ENCODE data around the gene TMEM131L.

TMEM131L gene

DNA sequence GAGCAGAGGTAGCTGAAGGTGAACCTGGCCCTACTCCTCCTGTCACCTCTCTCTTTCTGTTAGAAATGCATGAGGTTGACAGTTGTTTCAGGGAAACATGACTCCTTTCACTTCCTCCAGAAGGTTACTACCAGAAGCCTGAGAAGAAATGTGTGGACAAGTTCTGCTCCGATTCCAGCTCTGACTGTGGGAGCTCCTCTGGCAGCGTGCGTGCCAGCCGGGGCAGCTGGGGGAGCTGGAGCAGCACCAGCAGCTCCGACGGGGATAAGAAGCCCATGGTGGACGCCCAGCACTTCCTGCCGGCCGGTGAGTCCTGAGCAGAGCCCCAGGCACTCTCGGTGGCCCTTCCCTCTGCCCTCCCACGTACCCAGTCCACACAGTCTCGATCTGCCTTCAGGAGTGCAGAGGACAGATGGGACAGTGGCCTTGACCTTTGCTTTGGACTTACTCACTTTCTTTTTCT is 156.6 kb downstream of the TMEM131L start:
- DNase-seq = no peak

DNA sequence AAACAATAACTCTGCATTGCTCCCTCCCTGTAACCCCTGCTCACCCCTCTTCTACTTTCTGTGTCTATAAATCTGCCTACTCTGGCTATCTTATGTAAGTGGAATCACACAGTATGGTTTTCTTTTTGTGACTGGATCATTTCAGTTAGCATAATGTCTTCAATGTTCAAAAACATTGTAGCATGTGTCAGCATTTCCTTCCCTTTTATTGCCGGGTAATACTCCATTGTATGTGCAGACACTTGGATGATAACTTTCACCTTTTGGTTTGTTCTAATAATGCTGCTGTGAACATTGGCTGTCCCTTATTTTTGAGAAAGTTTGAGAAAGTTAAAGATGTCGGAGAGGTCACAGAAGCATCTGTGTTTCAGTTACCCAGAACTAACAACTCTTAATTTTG is 157.3 kb downstream of the TMEM131L start:
- DNase-seq = no peak

DNA sequence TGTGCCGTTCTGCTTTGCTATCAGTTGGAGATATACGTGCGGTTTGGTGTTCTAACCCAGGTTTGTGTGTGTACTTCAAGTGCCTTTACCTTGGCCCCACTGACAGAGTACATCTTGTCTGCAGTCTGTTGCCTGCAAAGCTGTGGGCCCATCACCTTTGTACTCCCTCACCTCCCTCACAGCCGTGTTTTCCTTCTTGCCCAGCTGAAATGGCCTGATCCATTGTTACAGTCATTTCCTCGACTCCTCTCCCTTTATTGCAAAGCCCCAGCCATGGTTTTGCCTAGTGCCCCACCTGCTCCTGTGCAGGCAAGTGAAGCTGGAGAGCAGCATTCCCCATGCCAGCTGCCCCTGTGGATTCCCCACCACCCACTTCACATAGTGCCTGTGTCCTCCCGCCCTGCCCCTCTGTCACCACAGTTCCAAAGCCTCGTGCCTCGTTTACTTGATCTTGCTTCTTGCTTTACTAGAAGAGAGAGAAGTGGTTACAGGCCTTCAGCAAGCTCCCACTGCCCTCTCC is 162.7 kb downstream of the TMEM131L start:
- DNase-seq = no peak

DNA sequence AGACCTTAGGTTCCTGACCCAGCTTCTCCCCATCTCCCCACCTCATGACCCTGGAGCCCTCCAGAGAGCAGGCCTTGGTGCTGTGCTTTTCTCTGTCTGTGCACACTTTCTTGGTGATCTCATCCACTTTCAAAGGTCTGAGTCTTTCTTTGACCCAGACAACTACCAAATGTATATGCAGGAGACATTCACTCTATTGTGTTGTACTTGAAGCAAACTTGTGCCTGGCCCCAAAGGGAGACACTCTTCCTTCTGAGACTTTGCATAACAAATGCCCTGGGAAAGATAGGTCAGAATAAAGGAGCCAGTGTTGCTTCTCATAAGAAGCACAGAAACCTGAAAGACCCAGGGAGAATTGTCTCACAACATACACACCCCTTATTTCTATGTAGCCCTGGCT is 163.6 kb downstream of the TMEM131L start:
- DNase-seq = no peak

DNA sequence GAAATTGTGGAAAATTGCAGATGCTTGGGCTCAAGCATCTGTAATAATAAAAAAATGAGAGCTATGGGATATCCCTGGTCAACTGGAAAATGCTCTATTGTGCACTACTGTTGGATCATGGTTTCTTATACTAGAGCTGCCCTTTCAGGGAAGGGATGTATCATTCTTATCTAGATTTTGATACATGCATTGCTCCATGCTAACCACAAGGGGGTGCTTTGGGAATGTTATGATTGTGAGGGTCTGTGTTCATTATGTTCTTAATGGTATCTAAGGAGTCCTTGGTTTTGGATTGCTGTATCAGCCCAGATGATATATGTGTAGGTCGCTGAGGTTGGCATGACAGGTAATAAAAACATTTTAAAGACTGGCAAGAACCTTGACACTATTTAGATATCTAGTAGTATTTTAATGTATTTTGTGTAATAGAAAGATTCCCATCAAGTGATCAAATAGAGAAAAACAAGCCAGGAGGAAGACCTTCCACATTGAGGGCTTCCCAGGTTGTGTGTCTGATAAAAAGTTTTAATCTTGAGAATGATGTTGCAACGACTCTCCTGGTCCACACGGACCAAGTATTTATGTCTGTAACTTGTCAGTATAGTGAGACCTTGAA is 168.7 kb downstream of the TMEM131L start:
- no peak for DNase-seq

DNA sequence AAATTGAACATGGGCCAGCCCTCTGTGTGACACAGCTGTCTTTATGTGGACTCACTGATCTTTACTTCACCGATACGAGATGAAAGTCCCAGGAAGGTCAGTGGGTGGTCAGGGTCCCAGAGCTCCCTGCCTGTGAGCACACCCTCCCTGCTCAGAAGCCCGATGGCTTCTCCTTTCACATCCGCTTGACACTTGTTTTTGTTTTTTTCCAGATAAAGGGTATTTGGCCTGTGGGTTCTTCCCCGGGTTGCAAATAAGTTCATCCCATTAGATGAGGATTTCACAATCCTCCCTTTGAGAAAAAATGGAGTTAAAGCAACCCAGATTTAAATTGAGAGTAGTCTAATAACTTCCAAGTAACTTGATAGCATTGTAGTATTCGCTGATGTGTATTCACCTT is 169.7 kb downstream of the TMEM131L start:
- DNase-seq = no peak

DNA sequence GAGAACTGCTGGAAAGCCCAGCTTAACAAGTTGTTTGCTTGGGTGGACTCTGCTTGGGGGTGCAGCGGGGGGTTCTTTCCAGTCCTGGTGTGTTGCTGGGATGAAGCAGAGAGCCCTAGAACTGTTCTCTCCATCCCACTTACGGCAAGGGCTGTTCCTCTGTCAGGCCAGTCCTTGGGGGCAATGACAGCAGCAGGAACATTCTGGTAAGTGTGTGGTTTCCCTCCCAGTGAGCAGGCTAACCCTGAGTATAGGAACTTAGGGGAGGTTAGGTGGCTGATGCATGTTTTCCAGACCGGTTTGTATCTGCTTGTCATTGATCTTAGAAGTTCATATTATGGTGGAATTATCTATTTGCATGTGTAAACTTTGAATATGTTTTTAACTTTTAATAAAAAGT is 171.0 kb downstream of the TMEM131L start:
- DNase-seq = no peak

DNA sequence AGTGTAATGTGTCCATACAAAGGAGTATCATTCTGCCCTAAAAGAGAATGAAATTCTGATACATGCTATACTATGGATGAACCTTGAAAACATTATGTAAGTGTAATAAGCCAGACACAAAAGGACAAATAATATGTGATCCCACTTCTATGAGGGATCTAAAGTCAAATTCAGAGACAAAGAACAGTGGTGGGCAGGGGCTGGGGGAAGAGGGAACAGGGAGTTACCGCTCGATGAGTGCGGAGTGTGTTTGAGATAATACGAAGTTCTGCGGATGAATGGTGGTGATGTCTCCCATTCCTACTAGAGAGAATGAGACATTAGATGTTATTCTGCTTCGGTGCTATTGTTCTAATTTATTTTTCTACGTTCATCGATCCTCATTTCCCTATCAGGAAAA is 171.9 kb downstream of the TMEM131L start:
- DNase-seq = no peak

DNA sequence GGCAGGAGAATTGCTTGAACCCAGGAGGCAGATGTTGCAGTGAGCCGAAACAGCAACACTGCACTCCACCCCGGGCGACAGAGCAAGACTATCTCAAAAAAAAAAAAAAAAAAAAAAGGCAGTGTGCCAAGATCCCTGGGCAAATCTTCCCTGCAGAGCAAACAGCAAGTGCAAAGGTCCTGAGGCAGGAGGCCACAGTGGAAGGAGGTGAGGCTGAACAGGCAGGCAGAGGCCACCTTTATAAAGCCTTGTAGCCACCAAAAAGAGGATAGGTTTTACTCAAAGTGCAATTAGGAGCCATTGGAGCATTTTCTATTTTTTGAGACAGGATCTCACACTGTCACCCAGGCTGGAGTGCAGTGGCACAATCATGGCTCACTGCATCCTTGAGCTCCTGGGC is 172.8 kb downstream of the TMEM131L start:
- no peak for DNase-seq

DNA sequence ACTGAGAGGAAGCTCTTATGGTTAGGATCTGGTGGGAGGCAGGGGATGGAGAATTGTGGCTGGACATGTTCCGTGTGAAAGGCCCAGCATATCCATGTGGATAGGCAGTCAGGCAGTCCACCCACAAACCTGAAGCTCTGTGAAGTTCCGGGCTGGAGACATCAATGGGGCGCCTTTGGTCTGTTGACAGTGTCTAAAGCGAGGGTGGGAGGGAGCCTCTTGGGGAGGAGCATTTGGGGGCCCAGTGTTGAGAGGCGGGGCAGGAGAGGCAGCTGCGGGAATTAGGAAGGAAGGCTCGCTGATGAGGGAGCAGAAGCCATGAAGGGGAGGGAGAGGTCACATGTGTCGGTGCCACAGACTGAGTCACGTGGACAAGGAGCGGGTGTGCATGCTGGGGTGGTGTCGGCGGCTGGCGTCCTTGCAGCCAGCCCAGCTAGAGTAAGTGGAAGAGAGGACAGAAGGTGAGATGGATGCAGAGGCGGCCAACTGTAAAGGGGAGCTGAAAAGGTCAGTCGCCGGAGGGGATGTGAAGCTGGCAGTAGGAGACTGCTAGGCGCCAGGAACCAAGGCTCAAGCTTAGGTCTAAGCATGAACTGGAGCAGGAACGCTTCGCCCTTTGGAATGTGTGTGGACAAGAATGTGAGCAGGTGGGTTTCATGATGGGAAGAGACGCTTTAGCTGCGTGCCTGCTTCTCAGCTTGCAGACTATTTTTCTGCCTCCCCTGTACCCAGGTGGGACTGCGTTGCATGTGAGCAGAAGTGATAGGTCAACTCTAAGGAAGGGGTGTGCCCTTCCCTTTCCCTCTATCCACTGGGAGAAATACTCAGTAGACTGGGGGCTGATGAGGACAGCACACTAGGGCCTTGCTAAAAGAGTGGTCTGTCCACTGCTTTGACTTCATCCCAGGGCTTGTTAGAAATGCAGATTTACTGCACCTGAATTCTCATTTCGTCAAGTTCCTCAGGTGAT is 174.0 kb downstream of the TMEM131L start:
- no peak for DNase-seq

DNA sequence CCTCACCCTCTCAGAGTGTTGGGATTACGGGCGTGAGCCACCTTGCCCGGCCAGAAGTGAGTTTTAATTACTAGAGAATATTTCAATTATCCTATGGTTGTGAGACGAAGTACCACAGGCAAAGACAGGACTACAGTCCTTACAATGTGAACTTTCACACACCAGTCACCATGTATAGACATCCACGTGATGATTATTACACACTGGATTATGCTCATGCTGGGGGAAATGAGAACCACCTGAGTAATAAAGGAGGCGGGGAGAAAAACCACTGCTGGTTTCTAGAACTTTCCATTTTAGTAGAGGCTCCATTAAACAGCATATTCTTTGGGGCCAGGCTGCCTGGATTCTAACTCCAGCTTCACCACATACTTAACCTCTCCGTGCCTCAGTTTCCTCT is 175.4 kb downstream of the TMEM131L start:
- peak in 1 of 5 experiments; percentile 20 for DNase-seq

DNA sequence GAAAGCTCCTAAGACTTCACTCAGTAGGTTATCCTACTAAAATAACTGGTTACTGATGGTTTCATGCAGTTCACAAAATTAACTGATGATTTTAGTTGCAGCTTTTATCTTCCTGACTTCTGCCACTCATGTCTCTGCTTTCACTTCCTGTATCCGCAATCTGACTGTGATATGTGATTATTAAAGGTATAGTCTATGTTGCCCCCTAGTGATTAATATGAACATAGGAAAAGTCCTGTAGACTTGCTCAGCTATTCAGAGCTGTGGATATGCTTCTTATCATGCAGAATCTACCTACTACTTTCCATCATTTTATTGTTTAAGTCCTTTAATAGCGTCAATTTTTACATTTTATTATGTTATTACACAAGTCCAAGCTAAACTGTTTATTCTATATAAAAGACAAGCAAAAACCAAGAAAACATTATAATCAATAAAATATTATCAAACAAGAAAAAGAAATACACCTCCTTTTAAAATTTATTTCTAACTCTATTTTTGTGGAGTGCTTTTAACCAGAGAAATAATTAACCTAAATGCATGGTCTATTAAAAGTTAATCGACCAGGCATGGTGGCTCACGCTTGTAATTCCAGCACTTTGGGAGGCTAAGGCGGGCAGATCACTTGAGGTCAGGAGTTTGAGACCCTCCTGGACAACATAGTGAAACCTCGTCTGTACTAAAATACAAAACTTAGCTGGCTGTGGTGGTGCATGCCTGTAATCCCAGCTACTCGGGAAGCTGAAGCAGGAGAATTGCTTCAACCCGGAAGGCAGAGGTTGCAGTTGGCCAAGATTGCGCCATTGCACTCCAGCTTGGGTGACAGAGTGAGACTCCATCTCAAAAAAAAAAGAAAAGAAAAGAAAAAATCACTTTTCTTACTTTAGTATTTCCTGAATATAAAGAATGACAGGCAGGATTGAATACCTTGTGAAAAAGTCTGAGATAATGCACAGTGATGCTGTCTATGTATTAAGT is 177.5 kb downstream of the TMEM131L start:
- peak in 2 of 5 experiments; percentile 43 to 83 for DNase-seq

DNA sequence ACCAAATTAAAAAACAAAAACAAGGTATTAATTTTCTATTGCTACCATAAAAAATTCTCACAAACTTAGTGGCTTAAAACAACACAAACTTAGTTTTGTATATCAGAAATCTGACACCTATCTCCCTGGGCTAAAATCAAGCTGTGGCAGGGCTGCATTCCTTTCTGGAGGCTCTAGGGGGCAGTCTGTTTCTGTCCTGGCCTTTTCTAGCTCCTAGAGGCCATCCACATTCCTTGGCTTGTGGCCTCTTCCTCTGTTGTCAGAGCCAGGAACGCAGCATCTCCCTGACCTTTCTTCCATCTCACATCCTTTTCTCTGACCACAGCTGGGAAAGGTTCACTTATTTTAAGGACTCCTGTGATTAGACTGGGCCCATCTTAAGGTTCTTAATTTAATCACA is 179.0 kb downstream of the TMEM131L start:
- peak in 1 of 5 experiments; percentile 30 for DNase-seq

DNA sequence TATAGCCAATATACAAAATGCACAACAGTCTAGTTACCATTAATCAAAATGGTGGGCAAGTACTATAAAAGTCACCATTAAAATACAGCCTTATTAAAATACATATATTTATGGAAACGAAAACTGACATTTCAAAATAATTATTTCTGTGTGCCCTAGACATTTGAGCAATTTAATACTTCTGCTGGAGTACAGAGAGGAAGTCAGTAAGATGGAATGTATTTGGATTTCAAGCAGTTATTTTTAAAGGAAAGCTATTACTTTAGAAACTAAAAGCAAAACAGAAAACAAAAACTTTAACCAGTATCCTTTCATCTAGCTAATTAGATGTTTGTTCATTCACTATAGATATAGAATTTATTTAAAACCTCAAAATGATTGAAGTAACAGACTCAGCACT is 180.1 kb downstream of the TMEM131L start:
- DNase-seq = no peak

DNA sequence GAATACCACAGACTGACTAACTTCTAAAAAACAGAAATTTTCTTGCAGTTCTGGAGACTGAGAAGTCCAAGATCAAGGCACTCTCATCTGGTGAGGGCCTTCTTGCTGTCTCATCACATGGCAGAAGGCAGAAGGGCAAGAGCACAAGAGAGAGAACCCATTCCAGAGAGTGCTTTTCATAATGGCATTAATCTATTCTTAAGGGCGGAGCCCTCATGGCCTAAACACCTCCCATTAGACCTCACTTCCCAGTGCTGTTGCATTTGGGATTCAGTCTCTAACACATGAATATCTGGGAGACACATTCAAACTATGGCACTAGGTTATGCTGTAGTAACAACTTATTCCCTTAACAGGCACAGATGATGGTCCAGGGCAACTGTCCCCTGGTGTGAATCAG is 180.8 kb downstream of the TMEM131L start:
- DNase-seq = no peak

DNA sequence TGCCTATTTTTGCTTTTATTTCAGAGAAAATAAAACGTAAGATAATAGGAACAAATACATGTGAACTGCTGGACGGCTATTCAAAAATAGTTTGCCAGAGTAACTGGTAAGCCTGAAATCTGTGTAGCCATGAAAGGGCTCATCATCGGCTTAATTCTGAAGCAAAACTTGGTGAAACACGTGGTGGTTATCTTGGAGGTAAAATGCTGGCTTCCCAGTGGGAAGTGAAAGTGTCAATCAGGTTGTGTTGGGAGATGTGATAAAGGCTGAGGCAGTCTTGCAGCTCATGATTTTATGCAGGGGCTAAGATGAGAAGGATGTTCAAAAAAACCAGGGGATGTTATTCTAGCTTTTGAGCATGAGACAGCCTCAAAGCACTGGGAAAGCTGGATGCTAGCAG is 181.8 kb downstream of the TMEM131L start:
- DNase-seq = no peak

DNA sequence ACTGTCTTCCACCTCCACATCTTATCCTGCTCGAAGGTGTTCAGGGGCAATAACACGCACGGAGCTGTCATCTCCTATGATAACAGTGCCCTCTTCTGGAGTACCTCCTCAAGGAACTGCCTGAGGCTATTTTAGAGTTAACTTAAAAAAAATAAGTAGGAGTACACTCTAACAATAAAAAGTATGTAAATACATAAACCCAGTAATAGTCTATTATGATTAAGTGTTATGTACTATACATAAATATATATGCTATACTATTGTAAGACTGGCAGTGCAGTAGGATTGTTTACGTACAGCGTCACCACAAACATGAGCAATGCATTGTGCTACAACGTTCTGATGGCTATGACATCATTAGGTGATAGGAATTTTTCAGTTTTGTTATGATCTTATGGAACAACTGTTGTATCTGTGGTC is 183.4 kb downstream of the TMEM131L start:
- DNase-seq = peak in 1 of 5 experiments; percentile 34

DNA sequence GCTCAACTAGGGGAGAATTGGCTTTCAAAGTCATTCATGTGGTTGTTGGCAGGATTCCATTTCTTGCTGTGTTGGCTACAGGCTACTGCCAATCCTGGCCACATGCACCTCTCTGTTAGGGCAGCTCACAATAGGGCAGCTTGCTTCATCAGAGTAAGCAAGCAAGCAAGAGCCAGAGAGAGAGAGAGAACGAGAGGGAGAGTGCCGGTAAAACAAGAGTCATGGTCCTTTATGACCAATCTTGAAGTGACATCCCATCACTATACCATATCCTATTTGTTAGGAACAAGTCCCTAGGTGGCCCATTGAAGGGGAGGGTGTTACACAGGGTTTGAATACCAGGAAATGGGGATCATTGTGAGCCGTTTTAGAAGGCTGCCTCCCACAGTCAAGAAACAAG is 185.0 kb downstream of the TMEM131L start:
- DNase-seq = no peak

DNA sequence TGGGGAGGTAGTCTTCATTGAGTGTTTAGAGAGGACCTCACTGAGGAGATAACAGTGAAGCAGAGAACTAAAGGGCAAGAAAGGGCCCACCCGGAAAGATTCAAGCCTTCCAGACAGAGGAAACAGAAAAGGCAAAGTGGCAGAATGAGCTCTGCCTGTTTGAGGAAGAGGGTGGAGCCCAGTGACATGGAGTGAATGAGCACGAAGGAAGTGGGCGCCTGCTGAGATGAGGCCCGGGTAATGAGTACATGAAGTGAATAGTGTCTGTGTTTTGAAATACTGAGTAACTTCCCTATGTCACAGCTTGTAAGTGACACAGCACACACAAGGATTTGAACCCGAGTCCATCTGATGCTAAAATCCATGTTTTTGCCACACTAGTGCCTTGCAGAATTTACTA is 185.4 kb downstream of the TMEM131L start:
- peak in 1 of 5 experiments; percentile 83 for DNase-seq

DNA sequence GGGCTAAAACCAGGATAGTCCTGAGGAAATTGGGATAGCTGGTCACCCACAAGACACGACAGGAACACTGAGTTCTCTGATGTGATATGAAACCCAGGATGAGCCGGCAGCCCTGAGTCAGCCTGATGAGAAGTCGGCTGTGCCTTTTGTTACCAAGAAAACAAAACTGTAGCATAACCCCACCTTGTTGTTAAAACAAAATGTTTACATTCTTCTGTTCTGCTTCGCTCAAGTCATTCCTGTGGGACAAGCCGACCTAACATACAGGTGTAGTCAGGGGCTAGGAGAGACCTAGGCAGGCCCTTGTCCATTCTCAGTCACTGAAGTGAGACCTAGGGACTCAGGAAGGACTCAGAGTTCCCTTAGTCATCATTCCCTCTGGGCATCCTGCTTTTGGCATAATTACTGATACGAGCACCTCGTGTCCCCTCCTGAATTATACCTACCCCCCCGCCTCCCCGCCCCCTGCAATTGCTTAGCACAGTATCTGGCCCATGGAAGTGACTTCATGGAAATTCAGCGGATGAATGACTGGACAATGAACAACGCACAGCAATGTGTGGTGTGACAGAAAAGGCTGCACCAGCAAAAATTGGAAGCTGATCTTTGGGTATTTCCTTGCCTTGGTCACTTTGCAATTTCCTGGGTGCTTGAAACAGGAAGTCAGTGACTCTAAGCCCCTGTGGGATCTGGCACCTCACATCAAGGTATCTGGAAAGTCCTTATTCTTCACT is 186.1 kb downstream of the TMEM131L start:
- DNase-seq = no peak

DNA sequence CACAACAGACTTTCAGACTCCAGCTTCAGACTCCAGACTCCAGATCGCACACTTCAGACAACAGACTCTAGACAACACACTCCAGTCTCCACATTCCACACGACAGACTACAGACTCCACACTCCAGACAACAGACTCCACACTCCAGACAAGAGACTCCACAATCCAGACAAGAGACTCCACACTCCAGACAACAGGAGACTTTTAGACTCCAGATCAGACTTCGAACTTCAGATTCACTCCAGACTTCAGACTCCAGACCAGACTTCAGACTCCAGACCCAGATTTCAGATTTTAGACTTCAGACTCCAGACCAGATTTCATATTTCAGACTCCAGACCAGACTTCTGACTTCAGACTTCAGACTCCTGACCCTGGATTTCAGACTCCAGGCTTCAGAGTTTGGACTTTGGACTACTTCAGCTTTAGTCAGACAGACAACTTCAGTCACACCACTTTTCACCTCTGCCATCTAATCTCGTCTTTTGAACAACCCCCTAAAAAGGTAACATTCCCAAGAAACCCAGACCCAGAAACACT is 188.9 kb downstream of the TMEM131L start:
- DNase-seq = no peak

DNA sequence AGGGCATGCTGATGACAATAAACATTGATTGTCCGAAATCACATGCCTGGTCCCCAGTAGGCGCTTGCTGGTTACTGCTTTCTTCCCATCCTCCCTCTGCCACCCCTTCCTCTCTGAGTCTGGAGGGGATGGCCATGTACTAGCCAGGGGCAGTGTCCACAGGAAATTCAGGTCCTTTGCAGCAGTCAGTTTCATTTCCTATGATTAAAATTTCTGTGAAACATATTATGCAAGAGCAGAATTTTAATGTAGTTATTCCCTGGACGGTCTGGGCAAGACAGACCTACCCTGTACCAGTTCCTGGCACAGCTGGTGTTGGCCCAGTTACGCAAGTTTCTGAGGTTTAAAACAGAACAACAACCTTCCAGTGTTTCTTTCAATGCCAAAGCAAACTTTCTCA is 189.8 kb downstream of the TMEM131L start:
- no peak for DNase-seq
